WI38 (cell line): Measurements from ENCODE around the gene HERPUD2.

ENCODE experiments used
- H3K4me3 ChIP-seq: 2 replicates; pipeline ENCODE4 v1.5.1; 2011; ENCODE audit warnings: low read depth, mild to moderate bottlenecking, control low read depth, low read length
- CTCF ChIP-seq: IDR thresholded peaks from 2 replicates; pipeline ENCODE4 v1.5.1; 2012; ENCODE audit warnings: low read depth, mild to moderate bottlenecking, control low read depth, low read length

HERPUD2 gene

GRCh38 chr7:35729061-35729783 lies 34.3 kb upstream of the HERPUD2 start:
- no peak for TF ChIP-seq CTCF
- no peak overlapping the region for H3K4me3 ChIP-seq

- TF ChIP-seq CTCF = no peak
- no peak overlapping the region for H3K4me3 ChIP-seq
These were observed 33.6 kb upstream of the HERPUD2 start for GRCh38 chr7:35728412-35729060.

GRCh38 chr7:35727571-35727970 lies 32.6 kb upstream of the HERPUD2 start:
- TF ChIP-seq CTCF = no peak

GRCh38 chr7:35726654-35727053 lies 31.7 kb upstream of the HERPUD2 start:
- H3K4me3 ChIP-seq = no peak overlapping the region
- TF ChIP-seq CTCF = no peak

More at GRCh38 chr7:35727571-35727970, 32.6 kb upstream of the HERPUD2 start:
- H3K4me3 ChIP-seq = no peak overlapping the region

GRCh38 chr7:35725280-35725680 lies 30.3 kb upstream of the HERPUD2 start:
- TF ChIP-seq CTCF = no peak
- no peak overlapping the region for H3K4me3 ChIP-seq

- no peak overlapping the region for H3K4me3 ChIP-seq
- no peak for TF ChIP-seq CTCF
These were observed 28.1 kb upstream of the HERPUD2 start for GRCh38 chr7:35723011-35723410.

- H3K4me3 ChIP-seq = no peak overlapping the region
- TF ChIP-seq CTCF = no peak
These were observed 27.3 kb upstream of the HERPUD2 start for GRCh38 chr7:35722054-35722849.
